NCI-H1436 treated with DMSO at 0.1 percent for 48 hours (cell line): ENCODE data around the gene KCNF1.

ENCODE experiments used
- DNase-seq: peaks from one replicate; lab custom pipeline; 2025; lab: John Stamatoyannopoulos, UW

The KCNF1 gene

DNA sequence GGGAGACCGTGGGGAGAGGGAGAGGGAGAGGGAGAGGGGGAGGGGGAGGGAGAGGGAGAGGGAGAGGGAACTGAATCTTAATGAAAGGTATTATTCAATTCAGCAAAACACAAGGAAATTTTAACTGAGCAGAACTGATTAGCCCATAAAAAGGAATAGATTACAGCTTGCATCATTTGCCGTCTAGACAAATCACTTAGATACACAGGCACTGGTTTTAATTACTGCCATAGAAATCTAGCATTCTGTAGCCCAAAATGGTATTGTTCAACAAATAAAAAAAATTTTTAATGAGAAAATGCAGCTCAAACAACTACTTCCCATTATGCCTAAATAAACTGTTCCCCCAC lies 7.9 kb upstream of the KCNF1 start:
- DNase-seq = no peak

GRCh38 chr2:10904455-10904854 lies 7.3 kb upstream of the KCNF1 start:
- no peak for DNase-seq

DNA sequence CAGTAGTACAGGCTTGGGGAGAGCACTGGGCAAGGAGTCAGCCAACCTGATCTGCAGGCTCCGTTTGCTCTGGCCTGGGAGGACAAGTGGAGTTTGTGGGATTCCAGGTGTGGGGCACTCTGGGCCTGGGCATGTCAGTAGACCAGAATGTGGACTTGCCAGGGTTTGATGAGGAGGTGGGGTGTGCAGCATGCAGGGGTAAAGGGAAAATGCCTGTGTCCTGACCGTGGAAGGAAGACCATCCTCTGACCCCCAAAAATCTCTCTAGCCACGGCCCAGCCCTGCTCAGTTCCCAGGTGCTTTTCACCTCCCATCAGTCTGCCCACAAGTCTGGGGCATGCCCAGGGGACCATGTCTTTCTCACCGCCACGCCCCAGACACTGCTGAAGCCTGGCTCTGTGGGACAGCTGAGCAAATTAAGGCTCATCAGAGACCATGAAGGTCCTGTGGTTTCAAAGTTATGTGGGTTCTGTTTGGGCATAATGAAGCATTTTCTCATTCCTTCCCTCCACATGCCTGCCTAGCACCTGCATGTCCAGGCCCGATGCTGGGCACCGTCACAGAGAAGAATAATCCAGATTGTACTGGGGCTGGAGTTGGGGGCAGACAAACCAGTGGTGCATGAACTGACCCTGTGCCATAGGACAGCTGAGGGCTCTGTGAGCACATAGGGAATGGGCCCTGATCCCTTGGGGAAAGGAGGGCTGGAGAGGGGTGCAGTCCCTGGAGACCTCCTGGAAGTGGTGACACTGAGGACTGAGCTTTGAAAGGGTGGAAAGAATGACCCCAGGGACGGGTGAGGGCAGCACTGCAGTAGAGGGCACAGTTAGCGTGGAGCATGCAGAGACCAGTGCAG lies 6.5 kb upstream of the KCNF1 start:
- no peak for DNase-seq

GRCh38 chr2:10905862-10906143 lies 5.9 kb upstream of the KCNF1 start:
- DNase-seq = no peak

DNA sequence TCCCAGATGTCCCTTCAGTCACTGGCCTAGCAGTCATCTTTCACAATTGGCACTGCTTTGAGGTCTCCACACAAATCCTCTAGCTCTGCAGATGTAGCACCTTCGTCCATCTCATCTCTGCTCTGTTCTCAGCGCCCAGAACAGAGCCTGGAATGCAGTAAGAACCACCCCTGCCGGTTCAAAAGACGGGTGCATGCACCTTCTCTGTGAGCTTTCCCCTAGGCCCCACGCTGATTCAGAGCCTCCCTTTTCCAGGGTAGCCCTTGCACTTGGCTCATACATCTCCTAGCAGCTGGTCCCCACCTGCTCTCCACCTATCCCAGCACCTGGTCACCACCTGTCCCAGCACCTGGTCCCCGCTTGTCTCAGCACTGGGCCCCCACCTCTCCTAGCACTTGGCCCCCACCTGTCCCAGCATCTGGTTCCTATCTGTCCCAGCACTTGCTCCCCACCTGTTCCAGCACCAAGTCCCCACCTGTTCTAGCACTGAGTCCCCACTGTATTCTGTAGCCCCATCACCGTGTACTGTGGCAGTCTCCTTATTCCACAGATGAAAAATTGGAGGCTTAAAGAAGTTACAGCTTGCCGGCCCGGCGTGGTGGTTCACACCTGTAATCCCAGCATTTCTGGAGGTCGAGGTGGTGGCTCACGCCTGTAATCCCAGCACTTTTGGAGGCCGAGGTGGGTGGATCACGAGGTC lies 4.7 kb upstream of the KCNF1 start:
- DNase-seq = no peak

- DNase-seq = no peak
Observed at GRCh38 chr2:10908195-10908594, 3.5 kb upstream of the KCNF1 start.

DNA sequence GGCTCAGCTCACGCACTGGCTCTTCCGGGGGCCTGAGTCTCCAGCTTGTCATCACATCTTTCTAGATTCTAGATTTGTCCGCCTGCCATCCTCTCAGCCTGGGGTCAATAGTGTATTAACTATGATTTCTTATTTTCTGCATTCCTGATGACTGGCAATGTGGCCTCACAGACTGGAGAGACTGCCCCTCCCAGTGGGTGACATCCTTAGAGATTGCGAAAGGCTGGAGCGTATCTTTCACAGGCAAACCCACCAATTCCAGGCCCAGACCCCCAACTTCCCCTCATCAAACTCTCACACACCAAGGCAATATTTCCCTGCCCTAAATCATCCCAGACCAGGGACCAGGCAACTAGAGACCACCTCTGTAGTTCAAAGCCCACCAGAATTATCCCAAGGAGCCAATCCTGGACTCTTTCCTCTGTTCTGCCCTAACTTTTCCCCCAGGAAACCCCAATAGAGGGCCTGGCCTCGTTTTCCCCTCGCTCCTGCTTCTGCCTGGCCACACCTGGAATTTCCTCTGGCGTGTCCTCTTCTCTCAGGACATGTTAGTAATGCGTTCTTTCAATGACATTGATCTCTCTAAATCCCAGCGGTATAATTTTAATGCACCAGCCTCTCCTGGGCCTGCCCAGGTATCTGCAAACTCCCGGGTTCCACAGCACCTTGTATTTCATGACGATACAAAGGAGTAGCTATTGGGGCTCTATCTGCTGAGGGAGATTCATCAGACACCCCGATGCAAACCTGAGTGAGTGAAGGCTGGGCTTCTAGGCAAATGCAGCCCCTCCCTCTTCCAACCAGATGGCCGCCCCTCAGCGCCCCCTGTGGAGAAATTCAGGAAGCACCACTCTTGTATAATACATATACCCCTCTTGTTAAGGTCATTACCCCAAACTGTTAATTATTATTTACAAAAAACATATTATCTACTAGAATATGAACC lies 2.4 kb upstream of the KCNF1 start:
- DNase-seq = no peak

DNA sequence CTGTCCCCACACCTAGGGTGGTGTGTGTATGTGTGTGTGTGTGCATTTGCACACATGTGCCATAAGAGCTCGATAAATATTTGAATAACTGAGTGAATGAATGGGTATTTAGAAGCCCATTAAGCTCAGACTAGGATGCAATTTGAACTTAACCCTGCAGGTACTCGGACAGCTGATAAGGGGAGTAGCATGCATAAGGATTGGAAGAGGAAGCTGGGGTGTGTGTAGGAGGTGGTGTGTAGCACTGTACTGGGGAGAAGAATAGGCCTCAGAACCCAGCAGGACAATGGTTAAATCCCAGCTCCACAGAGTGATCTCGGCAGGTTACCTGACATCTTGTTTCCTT lies 1.8 kb upstream of the KCNF1 start:
- no peak for DNase-seq

DNA sequence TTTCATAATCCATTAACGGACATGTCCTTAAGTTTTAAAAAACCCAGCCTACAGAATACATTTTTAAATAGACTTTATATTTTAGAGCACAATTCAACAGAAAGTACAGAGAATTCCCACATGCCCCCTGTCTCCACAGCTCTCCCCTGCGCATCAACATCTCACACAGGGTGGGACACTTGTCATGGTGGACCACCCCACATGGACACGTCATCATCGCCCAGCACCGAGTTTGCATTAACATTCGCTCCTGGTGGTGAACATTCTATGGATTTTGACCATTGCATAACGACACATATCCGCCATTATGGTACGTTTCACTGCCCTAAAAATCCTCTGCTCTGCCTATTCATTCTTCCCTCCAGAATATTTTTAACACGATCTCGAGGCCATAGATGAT lies 1.1 kb upstream of the KCNF1 start:
- DNase-seq = no peak

DNA sequence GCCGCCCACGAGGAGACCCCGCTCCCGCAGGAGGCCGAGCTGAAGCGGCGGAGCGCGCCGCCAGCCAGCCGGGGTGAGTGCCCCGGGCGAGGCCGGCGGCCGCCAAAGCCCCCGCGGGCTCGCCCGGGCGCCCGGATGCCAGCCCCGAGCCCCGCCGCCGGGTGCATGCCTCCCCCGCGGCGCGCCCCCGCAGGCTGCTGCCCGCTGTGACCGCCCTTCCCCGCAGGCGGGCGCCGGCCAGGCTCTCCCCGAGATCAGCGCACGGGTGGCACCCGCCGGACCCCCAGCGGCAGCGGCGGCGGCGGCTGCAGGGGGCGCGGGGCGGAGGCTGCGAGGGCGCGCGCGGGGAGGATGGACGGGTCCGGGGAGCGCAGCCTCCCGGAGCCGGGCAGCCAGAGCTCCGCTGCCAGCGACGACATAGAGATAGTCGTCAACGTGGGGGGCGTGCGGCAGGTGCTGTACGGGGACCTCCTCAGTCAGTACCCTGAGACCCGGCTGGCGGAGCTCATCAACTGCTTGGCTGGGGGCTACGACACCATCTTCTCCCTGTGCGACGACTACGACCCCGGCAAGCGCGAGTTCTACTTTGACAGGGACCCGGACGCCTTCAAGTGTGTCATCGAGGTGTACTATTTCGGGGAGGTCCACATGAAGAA lies 470 bp downstream of the KCNF1 start:
- no peak for DNase-seq

GRCh38 chr2:10912796-10913455 lies 1.2 kb downstream of the KCNF1 start:
- no peak for DNase-seq

- DNase-seq = no peak
Observed at GRCh38 chr2:10913501-10914271, 2.0 kb downstream of the KCNF1 start.

GRCh38 chr2:10914272-10914693 lies 2.5 kb downstream of the KCNF1 start:
- DNase-seq = no peak

GRCh38 chr2:10915236-10915635 lies 3.5 kb downstream of the KCNF1 start:
- no peak for DNase-seq

DNA sequence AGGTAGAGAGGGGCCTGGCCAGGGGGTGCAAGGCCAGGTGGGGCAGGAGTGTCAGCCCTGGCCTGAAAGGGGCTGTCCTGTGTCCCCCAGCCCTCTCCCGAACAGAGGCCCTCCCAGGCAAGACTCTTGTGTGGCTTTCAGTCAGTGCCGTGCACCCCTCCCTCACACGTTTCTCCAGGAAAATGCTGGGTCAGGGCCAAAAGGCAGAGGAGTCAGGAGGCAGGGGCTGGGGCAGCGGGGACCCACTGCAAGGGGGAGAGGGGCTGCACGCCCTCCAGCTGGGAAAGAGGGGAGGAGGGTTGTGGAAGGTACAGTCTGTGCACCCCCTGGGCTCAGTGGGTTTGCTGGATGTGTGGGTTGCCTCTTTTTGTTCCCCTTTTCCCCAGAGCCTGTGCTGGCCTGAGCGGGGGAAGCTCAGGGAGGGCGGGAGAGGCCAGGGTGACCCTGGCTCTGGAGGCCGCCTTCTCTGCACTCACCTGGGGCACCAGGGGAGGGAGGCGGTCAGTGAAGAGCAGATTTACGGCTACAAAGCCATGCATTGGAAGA lies 4.1 kb downstream of the KCNF1 start:
- no peak for DNase-seq

DNA sequence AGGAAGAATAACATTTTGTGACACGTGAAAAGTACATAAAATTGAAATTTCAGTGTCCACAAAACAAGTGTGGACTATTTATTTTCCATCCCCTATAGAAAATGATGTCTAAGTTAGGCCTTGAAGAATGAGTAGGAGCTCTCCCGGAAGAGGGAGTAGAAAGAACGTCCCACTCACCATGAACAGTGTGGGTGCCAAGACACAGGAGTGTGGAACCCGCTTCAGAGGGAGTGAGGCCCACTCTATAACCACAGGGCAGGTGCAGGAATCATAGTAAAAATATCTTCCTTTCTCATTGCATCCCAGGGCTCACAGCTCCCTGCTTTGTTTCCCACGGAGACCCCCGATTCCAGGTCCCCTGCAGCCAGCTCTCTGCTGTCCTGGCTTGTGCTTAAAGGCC lies 5.2 kb downstream of the KCNF1 start:
- no peak for DNase-seq

GRCh38 chr2:10917927-10918326 lies 6.2 kb downstream of the KCNF1 start:
- no peak for DNase-seq

DNA sequence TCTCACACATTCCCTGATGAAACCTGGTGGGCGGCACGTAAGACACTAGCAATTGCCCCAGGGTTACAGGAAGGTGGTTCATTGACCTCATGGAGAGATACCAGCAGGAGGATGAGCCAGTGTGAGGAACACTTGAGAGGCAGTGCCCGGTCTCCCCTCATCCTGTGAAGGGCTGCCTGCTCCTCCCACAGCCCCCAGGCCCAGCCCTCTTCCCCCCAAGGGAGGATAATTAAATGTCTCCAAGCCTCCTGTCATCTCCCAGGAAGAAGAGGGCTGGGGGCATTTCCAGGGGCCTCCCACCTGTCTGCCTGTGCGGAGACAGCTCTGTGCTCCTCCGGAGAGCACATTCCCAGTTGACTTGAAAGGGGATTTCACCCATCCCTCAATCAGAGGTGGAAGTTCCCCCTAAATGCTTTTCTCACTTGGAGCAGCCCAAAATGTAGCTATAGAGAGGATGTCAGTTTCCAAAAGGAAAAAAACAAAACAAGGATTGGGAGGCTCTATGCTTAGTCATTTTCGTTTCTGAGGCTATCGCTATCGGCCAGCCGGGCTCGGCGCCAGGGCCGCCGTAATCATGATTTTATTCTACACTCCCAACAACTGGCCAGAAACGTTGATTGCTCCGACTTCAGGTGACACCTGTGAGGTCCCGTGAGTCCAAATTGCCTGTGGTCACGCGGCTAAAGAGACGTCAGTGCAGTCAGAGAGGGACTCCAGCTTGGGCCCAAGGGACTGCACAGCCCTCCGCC lies 7.1 kb downstream of the KCNF1 start:
- no peak for DNase-seq

- DNase-seq = no peak
Observed at GRCh38 chr2:10919410-10919770, 7.7 kb downstream of the KCNF1 start.
